Upper lobe of left lung (tissue), 6 donors: Measurements from ENCODE around the gene KCNIP3. TPM values are rescaled to one million over a fixed set of nuclear protein-coding genes. Genes with fewer than 3 reads are reported as not detected.

Source experiments
- ATAC-seq, 2 donors: fragments of 200-7000 bp; cut with Tn5 transposase; one replicate each; pipeline ENCODE4 v1.9.1; 2022; ENCODE audit warnings: mild to moderate bottlenecking in 2 of 2, moderate library complexity in 2 of 2; ENCODE audit not compliant: low FRiP score in 2 of 2
- DNase-seq, 2 donors: peaks; one replicate each; pipeline ENCODE4 v3.0.0-alpha.2; 2019 to 2020
- H3K27ac ChIP-seq, 4 donors: fragments of 200-600 bp; sonication (generic); one replicate each; pipeline ENCODE4 v1.5.1; 2016 to 2019
- H3K27me3 ChIP-seq, 4 donors: fragments of 200-600 bp; sonication (generic); one replicate each; pipeline ENCODE4 v1.5.1; 2017 to 2019
- H3K36me3 ChIP-seq, 4 donors: fragments of 200-600 bp; sonication (generic); one replicate each; pipeline ENCODE4 v1.5.1; 2016 to 2019
- H3K4me1 ChIP-seq, 4 donors: fragments of 200-600 bp; sonication (generic); one replicate each; pipeline ENCODE4 v1.5.1; 2018 to 2019
- H3K4me3 ChIP-seq, 4 donors: fragments of 200-600 bp; sonication (generic); one replicate each; pipeline ENCODE4 v1.5.1; 2017 to 2019; ENCODE audit warnings: mild to moderate bottlenecking in 2 of 4, moderate library complexity in 1 of 4
- H3K9me3 ChIP-seq, 4 donors: fragments of 200-600 bp; sonication (generic); one replicate each; pipeline ENCODE4 v1.5.1; 2018 to 2019
- CTCF ChIP-seq, 6 experiments: fragments of 450-650 bp in 4 of 6; fragments of 200-600 bp in 2 of 6; sonication (generic) in 2 of 6; IDR thresholded peaks; one replicate each; pipeline ENCODE4 v1.5.1; 2016 to 2019; ENCODE audit warnings: antibody characterized with exemption in 6 of 6
- EP300 ChIP-seq, 4 donors: sonication (generic); formaldehyde crosslinking; IDR thresholded peaks; one replicate each; pipeline ENCODE4 v1.5.1; 2017; ENCODE audit warnings: antibody characterized with exemption in 4 of 4, control low read depth in 2 of 4
- POLR2A ChIP-seq, 4 donors: fragments of 450-650 bp; IDR thresholded peaks; one replicate each; pipeline ENCODE4 v1.5.1; 2016 to 2017; ENCODE audit warnings: antibody characterized with exemption in 4 of 4, mild to moderate bottlenecking in 2 of 4
- POLR2AphosphoS5 ChIP-seq, 2 donors: sonication (generic); formaldehyde crosslinking; IDR thresholded peaks; one replicate each; pipeline ENCODE4 v1.5.1; 2017; ENCODE audit warnings: antibody characterized with exemption in 2 of 2
- WGBS, 2 donors: methylation state at CpG; one replicate each; pipeline ENCODE4 v1.1.5; 2017 to 2018; 5-methylcytosine and 5-hydroxymethylcytosine counted together
- total RNA-seq, 6 donors: library from RNA; depleted of rRNA in 4 of 6; stranded (reverse); fragments of >200 nt in 4 of 6; gene quantifications; one replicate each; pipeline versions ENCODE4 v1.1.0 to v1.2.1, GENCODE V29; 2016 to 2021
- donor health status: DM: no; HTN: no; CAD: no; lungs with moderate emphysema.
- donor health status: DM: no; HTN: yes; CAD: no; lungs with severe emphysema.

KCNIP3 gene
- total RNA-seq, 6 donors from 2014 or later = 1.0 to 5.9 (median 2.5) TPM

GRCh38 chr2:95301186-95301585 lies 4.0 kb downstream of the KCNIP3 start:
- no peaks in the 10 kb centered on the region for H3K9me3 ChIP-seq
- DNase-seq = peak in 1 of 2 donors; percentile 53
- H3K4me1 ChIP-seq = peaks cover 0 to 24% (median 8%) of the 10 kb centered on the region in 4 donors
- 73 to 79% methylated on average over 3 to 4 of the region's 4 CpGs for WGBS, 2 donors
- H3K27ac ChIP-seq = no peak overlapping the region
- ATAC-seq = no peak
- TF ChIP-seq POLR2A (IDR thresholded peaks at IDR 0.05) = no peak
- TF ChIP-seq CTCF (IDR thresholded peaks at IDR 0.05) = no peak
- TF ChIP-seq POLR2AphosphoS5 (IDR thresholded peaks at IDR 0.05) = no peak
- TF ChIP-seq EP300 (IDR thresholded peaks at IDR 0.05) = no peak
- H3K4me3 ChIP-seq = no peak overlapping the region
- H3K27me3 ChIP-seq = no peaks in the 10 kb centered on the region
- no peaks in the 10 kb centered on the region for H3K36me3 ChIP-seq

- Histone ChIP-seq H3K27ac (no peak overlapping the region), H3K27me3 (no peaks in the 10 kb centered on the region), H3K4me3 (no peak overlapping the region), H3K9me3 (no peaks in the 10 kb centered on the region), H3K4me1 (peaks cover 0 to 19% (median 6%) of the 10 kb centered on the region in 4 donors), H3K36me3 (no peaks in the 10 kb centered on the region)
- ATAC-seq (no peak), DNase-seq (no peak)
- 64 to 95% methylated on average over 5 to 17 of the region's 17 CpGs for WGBS, 2 donors
- TF ChIP-seq POLR2A (IDR thresholded peaks at IDR 0.05) (no peak), EP300 (IDR thresholded peaks at IDR 0.05) (no peak), CTCF (IDR thresholded peaks at IDR 0.05) (no peak), POLR2AphosphoS5 (IDR thresholded peaks at IDR 0.05) (no peak)
These were observed 4.9 kb downstream of the KCNIP3 start for GRCh38 chr2:95301876-95302641.

GRCh38 chr2:95303191-95303919 lies 6.2 kb downstream of the KCNIP3 start:
- WGBS, 2 donors = 73 to 85% methylated on average over 14 to 19 of the region's 19 CpGs
- Histone ChIP-seq H3K36me3 (no peaks in the 10 kb centered on the region), H3K27me3 (no peaks in the 10 kb centered on the region), H3K4me1 (peaks cover 0 to 14% (median 6%) of the 10 kb centered on the region in 4 donors), H3K4me3 (no peak overlapping the region), H3K27ac (no peak overlapping the region), H3K9me3 (no peaks in the 10 kb centered on the region)
- DNase-seq (peak in 1 of 2 donors; percentile 39), ATAC-seq (no peak)
- TF ChIP-seq CTCF (IDR thresholded peaks at IDR 0.05) = no peak

- Histone ChIP-seq H3K4me1 (peaks cover 0 to 12% (median 6%) of the 10 kb centered on the region in 4 donors), H3K27me3 (no peaks in the 10 kb centered on the region), H3K27ac (peak overlapping the region in 1 of 4 donors; percentile 48), H3K9me3 (no peaks in the 10 kb centered on the region), H3K4me3 (no peak overlapping the region), H3K36me3 (no peaks in the 10 kb centered on the region)
- ATAC-seq (no peak), DNase-seq (peak in 1 of 2 donors; percentile 47)
- 53 to 62% methylated on average over 15 of the region's 15 CpGs for WGBS, 2 donors
- TF ChIP-seq EP300 (IDR thresholded peaks at IDR 0.05) = no peak
- TF ChIP-seq POLR2AphosphoS5 (IDR thresholded peaks at IDR 0.05) = no peak
- TF ChIP-seq CTCF (IDR thresholded peaks at IDR 0.05) = no peak
- TF ChIP-seq POLR2A (IDR thresholded peaks at IDR 0.05) = no peak
These were observed 8.4 kb downstream of the KCNIP3 start for GRCh38 chr2:95305380-95306061.
